ENCODE measurements around the gene TMEM52.

TMEM52 gene

DNA sequence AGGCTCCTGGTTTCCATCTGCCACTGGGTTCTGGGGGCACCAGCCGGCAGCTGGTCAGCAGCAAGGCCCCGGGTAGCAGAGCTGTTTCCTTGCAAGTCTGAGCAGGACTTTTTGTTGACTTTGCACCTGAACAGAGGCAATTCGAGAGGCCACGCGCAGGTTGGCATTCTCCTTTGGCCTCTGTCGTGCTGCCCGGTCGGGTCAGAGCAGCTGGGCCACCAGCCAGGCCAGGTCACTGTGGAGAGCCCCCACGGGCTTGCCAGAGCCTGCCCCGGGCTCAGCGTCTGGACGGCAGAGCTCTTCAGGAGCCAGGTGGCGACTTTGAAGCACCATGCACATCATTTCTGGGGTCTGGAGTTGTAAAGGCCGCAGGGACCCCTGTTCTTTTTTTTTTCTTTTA lies 28.4 kb upstream of the TMEM52 start:
- Histone ChIP-seq H3K36me3 (ENCODE audit: control insufficient read depth, insufficient read depth, low read length) (no peaks in the 10 kb centered on the region), H3K27ac (ENCODE audit: low read depth, low read length, severe bottlenecking) (no peak overlapping the region), H3K9me3 (ENCODE audit: control insufficient read depth, low read length) (no peaks in the 10 kb centered on the region), H3K4me3 (ENCODE audit: extremely low read depth, insufficient read depth, low read length, poor library complexity, severe bottlenecking) (no peak overlapping the region), H3K4me1 (ENCODE audit: control insufficient read depth, insufficient read depth, low read length, poor library complexity, severe bottlenecking) (no peaks in the 10 kb centered on the region)
- WGBS, 2 experiments (ENCODE audit: insufficient coverage in 2 of 2) = 80 to 85% methylated on average over 14 of the region's 14 CpGs

DNA sequence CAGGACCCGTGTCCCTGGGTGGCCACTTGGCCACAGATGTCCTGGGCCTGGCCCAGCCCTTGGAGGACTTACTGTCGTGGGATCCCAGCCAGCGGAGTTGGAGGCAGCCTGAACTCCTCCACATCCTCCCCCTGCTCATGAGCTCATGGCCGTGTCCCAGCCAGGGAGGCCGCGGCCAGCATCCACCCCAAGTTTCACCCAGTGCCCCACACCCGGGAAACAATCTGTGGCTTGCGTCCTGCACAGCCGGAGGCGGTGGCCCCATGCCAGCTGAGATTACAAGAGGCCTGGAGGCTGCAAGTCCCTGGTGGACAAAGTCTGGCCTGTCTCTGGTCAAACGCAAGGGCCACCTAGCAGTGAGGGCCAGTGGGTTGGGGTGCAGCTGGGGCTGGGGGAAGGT lies 27.5 kb upstream of the TMEM52 start:
- no peak overlapping the region for H3K4me3 ChIP-seq (ENCODE audit: extremely low read depth, insufficient read depth, low read length, poor library complexity, severe bottlenecking)
- H3K9me3 ChIP-seq (ENCODE audit: control insufficient read depth, low read length) = no peaks in the 10 kb centered on the region
- 79 to 83% methylated on average over 7 to 9 of the region's 11 CpGs for WGBS, 2 experiments (ENCODE audit: insufficient coverage in 2 of 2)
- H3K4me1 ChIP-seq (ENCODE audit: control insufficient read depth, insufficient read depth, low read length, poor library complexity, severe bottlenecking) = no peaks in the 10 kb centered on the region
- no peak overlapping the region for H3K27ac ChIP-seq (ENCODE audit: low read depth, low read length, severe bottlenecking)
- H3K36me3 ChIP-seq (ENCODE audit: control insufficient read depth, insufficient read depth, low read length) = no peaks in the 10 kb centered on the region

DNA sequence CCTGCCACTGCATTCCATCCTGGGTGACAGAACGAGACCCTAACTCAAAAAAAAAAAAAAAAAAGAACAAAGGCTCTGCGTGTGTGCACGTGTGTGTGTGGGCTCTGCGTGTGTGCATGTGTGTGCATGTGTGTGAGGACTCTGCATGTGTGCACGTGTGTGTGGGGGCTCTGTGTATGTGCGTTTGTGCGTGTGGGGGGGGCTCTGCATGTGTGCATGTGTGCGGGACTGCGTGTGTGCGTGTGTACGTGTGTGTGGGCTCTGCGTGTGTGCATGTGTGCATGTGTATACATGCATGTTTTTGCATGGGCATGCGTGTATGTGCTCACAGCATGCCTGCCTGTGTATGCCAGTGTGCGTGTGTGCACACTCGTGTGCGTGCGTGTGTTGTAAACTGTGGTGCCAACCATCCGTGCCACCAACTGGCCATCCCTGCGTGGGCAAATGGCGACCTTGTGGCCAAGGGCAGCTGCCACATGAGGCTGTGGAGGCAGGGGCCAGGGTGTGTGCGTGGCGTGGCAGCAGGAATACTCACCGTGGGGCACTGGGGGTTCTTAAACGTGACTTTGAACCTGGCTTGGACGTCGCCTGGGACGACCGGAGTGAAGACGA lies 26.8 kb upstream of the TMEM52 start:
- Histone ChIP-seq H3K27ac (ENCODE audit: low read depth, low read length, severe bottlenecking) (no peak overlapping the region), H3K4me1 (ENCODE audit: control insufficient read depth, insufficient read depth, low read length, poor library complexity, severe bottlenecking) (no peaks in the 10 kb centered on the region), H3K36me3 (ENCODE audit: control insufficient read depth, insufficient read depth, low read length) (no peaks in the 10 kb centered on the region), H3K9me3 (ENCODE audit: control insufficient read depth, low read length) (no peaks in the 10 kb centered on the region), H3K4me3 (ENCODE audit: extremely low read depth, insufficient read depth, low read length, poor library complexity, severe bottlenecking) (no peak overlapping the region)
- WGBS, 2 experiments (ENCODE audit: insufficient coverage in 2 of 2) = 90 to 92% methylated on average over 26 to 28 of the region's 29 CpGs

DNA sequence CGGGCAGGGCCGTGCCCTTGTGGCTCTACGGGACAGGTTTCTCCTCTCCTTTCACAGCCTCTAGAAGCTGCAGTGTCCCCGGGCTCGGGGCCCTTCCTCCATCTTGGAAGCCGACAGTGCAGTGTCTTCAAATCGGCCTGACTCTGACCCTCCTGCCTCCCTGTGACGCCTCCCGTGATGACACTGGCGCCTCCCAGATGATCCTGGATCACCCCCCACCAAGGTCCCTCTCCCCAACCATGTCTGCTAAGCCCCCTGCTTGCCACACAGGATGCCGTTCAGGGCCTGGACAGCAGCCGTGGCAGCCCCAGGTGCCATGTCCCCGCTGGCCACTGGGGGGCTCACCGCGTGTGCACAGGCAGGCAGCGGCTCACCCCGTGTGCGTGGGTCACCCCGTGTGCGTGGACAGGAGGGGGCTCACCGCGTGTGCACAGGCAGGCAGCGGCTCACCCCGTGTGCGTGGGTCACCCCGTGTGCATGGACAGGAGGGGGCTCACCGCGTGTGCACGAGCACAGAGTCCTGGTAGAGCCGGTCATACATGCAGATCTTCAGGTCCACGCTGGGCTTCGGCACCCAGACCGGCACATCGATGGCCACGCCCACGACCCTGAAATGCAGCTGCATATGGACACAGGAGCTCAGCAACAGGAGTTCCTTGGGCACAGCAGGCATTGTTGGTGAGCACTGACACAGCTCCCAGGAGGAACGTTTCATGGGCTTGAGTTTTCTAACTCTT lies 24.9 kb upstream of the TMEM52 start:
- Histone ChIP-seq H3K9me3 (ENCODE audit: control insufficient read depth, low read length) (no peaks in the 10 kb centered on the region), H3K36me3 (ENCODE audit: control insufficient read depth, insufficient read depth, low read length) (no peaks in the 10 kb centered on the region), H3K4me1 (ENCODE audit: control insufficient read depth, insufficient read depth, low read length, poor library complexity, severe bottlenecking) (no peaks in the 10 kb centered on the region), H3K4me3 (ENCODE audit: extremely low read depth, insufficient read depth, low read length, poor library complexity, severe bottlenecking) (no peak overlapping the region), H3K27ac (ENCODE audit: low read depth, low read length, severe bottlenecking) (no peak overlapping the region)
- 13 to 23% methylated on average over 31 to 36 of the region's 37 CpGs for WGBS, 2 experiments (ENCODE audit: insufficient coverage in 2 of 2)

DNA sequence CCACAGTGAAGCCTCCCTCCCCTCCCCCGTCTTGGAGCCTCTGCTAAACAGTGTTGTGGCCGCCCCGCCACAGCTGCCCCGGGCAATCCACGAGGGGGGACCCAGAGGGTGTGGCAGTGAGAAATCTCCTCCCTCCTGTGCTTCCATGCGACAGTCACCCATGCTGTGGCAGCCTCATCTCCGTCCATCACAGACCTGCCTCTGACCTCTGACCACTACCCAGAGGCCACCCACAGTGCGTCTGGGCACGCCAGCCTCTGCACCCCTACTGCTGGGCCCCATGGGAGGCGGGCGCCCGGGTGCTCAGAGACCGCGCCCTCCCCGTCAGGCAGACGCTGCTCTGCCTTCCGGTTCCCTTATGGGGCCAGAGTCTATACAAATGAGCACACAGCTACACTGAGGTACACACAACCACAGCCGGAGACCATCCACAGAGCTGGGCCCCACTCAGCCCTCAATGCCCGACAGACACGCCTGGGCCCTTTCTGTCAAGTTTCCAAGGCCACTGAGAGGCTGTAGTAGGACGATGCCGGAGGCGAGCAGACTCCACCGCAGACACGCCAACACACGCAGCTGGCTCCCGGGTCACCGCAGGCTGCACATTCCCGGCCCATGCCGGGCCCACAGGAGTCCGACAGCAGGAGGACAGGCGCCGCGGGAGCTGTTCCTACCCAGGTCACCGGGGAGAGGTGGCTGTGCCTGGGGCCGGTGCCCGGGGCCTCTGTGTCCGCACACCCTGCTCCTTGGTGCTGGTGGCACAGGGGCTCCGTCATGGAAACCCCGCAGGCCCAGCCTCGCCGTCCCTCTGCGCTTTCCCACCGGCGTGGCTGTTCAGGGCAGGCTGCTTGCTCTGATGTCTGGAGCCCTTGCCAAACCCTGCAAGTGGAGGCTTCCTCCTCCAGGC lies 23.9 kb upstream of the TMEM52 start:
- Histone ChIP-seq H3K9me3 (ENCODE audit: control insufficient read depth, low read length) (no peaks in the 10 kb centered on the region), H3K36me3 (ENCODE audit: control insufficient read depth, insufficient read depth, low read length) (no peaks in the 10 kb centered on the region), H3K4me3 (ENCODE audit: extremely low read depth, insufficient read depth, low read length, poor library complexity, severe bottlenecking) (no peak overlapping the region), H3K4me1 (ENCODE audit: control insufficient read depth, insufficient read depth, low read length, poor library complexity, severe bottlenecking) (no peaks in the 10 kb centered on the region), H3K27ac (ENCODE audit: low read depth, low read length, severe bottlenecking) (no peak overlapping the region)
- WGBS, 2 experiments (ENCODE audit: insufficient coverage in 2 of 2) = 94 to 96% methylated on average over 37 to 38 of the region's 45 CpGs

DNA sequence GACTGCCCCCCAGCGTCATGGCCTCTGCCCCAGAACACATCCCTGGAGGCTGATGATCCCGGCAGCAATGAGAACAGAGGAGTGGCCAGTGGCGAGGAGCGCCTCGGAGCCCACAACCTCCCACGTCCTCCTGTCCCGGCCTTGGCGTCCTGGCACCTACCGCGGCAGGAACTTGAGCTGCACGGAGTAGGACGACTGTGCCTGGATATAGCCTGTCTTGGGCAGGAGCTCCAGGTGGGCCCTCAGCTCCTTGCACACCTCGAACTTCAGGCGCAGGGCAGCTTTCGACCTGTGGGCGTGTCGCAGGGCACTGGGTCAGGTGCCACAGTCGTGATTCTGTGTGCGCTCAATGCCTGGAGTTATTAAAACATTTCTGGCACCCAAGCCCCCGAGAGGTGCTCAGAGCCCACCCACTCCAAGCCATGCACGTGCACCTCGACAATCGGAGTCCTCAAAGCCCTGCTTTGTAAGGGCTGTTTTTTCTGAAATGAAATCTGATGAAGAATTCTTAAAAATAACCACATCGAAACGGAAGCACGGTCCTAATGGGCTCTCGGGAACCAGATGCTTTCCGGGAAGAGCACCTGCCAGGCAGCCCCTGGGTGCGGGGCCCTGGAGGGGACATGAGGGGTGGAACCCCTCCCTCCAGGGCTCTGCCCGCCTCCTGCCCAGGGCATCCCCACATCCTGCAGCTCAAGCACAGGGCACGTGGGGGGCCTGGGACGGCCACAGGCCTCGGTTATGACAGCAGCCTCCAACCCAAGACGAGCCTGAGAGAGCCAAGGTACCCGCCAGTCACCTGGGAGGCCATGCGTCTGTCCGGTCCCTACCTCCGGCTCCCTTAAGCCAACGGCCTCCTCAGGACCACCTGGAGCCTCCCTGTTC lies 23.0 kb upstream of the TMEM52 start:
- Histone ChIP-seq H3K4me1 (ENCODE audit: control insufficient read depth, insufficient read depth, low read length, poor library complexity, severe bottlenecking) (no peaks in the 10 kb centered on the region), H3K27ac (ENCODE audit: low read depth, low read length, severe bottlenecking) (no peak overlapping the region), H3K4me3 (ENCODE audit: extremely low read depth, insufficient read depth, low read length, poor library complexity, severe bottlenecking) (no peak overlapping the region), H3K36me3 (ENCODE audit: control insufficient read depth, insufficient read depth, low read length) (no peaks in the 10 kb centered on the region), H3K9me3 (ENCODE audit: control insufficient read depth, low read length) (no peaks in the 10 kb centered on the region)
- 91 to 92% methylated on average over 33 to 35 of the region's 39 CpGs for WGBS, 2 experiments (ENCODE audit: insufficient coverage in 2 of 2)

DNA sequence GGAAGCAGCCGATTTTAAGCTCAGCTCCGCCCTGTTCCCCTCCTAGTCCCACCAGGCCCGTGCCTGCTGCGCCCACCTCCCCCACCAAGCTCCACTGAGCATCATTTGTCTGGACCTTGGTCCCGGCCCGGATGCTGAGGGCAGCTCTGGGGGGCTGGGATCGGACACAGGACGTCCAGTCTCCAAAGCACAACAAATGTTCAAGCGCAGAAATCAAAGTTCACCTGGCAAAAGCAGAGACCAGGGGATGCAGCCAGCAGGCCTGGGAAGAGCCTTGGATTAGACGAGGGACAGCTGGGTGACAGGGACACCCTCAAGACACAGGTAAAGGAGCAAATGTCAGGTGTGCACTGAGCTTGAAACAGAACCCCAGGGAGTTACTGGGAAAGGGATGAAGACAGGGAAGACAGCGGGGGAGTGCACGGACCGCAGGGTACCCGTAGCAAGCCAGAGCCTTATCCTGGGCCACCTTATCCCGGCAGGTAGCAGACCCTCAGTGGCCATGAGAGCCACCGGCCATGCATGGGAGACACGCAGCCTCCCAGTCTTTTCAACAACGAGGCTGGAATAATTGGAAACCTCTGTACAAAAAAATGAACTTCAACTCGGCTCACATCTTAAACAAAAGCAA lies 22.2 kb upstream of the TMEM52 start:
- Histone ChIP-seq H3K4me1 (ENCODE audit: control insufficient read depth, insufficient read depth, low read length, poor library complexity, severe bottlenecking) (no peaks in the 10 kb centered on the region), H3K27ac (ENCODE audit: low read depth, low read length, severe bottlenecking) (no peak overlapping the region), H3K9me3 (ENCODE audit: control insufficient read depth, low read length) (no peaks in the 10 kb centered on the region), H3K4me3 (ENCODE audit: extremely low read depth, insufficient read depth, low read length, poor library complexity, severe bottlenecking) (no peak overlapping the region), H3K36me3 (ENCODE audit: control insufficient read depth, insufficient read depth, low read length) (no peaks in the 10 kb centered on the region)
- 82 to 83% methylated on average over 17 to 19 of the region's 19 CpGs for WGBS, 2 experiments (ENCODE audit: insufficient coverage in 2 of 2)

DNA sequence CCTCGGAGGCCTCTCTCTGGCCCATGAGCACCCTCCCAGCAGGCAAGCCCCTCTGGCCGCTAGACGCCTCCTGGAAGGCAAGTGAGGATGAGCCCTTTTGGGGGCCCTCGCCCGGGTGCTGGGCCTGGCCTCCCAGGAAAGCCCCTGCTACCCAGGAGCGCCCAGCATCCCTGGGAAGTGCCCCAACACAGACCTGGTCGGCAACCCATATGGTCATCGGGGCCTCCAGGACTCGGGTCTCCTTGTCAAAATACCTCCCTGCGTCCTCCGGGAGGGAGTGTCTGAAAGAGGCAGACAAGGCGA lies 21.0 kb upstream of the TMEM52 start:
- 89 to 95% methylated on average over 11 to 12 of the region's 12 CpGs for WGBS, 2 experiments (ENCODE audit: insufficient coverage in 2 of 2)
- Histone ChIP-seq H3K27ac (ENCODE audit: low read depth, low read length, severe bottlenecking) (no peak overlapping the region), H3K9me3 (ENCODE audit: control insufficient read depth, low read length) (no peaks in the 10 kb centered on the region), H3K4me1 (ENCODE audit: control insufficient read depth, insufficient read depth, low read length, poor library complexity, severe bottlenecking) (no peaks in the 10 kb centered on the region), H3K36me3 (ENCODE audit: control insufficient read depth, insufficient read depth, low read length) (no peaks in the 10 kb centered on the region), H3K4me3 (ENCODE audit: extremely low read depth, insufficient read depth, low read length, poor library complexity, severe bottlenecking) (no peak overlapping the region)

DNA sequence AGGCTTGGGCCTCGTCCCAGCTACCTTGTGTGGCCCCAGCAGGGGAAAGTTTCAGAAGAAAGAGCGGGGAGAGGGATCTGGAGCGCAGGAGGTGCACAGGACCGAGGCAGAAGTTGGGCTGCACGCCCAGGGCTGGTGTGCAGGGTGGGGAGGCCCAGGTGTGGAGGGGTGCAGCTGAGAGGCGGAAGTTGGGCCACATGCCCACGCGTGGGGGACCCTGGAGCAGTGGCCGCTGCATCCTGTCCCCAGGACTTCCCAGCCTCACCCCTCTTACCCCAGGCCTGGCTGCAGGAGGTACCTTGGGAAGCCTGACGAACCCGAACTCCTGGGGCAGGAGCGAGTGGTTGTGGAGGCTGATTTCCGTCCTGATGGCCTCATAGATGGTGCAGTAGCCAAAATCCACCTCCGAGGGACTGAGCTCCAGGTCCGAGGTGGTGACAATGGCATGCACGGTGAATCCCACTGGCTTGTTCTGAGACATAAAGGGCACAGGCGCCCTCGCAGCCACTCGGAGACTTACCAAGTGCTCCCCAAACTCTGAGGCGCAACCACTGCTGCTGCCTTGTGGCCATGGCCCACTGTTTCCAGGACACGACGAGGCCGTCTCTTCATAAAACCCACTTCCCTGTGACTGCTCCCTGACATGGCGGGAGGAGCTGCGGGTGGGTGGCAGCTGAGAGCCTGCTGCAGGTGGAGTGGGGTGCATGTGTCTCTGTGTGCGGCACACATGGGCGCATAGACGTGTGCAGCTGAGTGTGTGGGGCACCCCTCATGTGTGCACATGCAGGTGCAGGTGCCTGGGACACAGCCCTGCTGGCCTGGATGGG lies 20.4 kb upstream of the TMEM52 start:
- Histone ChIP-seq H3K4me3 (ENCODE audit: extremely low read depth, insufficient read depth, low read length, poor library complexity, severe bottlenecking) (no peak overlapping the region), H3K27ac (ENCODE audit: low read depth, low read length, severe bottlenecking) (no peak overlapping the region), H3K4me1 (ENCODE audit: control insufficient read depth, insufficient read depth, low read length, poor library complexity, severe bottlenecking) (no peaks in the 10 kb centered on the region), H3K36me3 (ENCODE audit: control insufficient read depth, insufficient read depth, low read length) (no peaks in the 10 kb centered on the region), H3K9me3 (ENCODE audit: control insufficient read depth, low read length) (no peaks in the 10 kb centered on the region)
- 94% methylated on average over 14 to 23 of the region's 28 CpGs for WGBS, 2 experiments (ENCODE audit: insufficient coverage in 2 of 2)

All from mesodermal cell (in vitro differentiated cells).